K562 (cell line): ENCODE results near the gene HPD. TPM values are rescaled to one million over a fixed set of nuclear protein-coding genes. Genes with fewer than 3 reads are reported as not detected.

ENCODE experiments used
- CEBPZ ChIP-seq: fragments of 150-350 bp; IDR thresholded peaks from 2 replicates; pipeline ENCODE4 v1.6.1; 2014; ENCODE audit warnings: low read depth, mild to moderate bottlenecking, low read length, borderline replicate concordance
- DPF2 ChIP-seq: fragments of 450-650 bp; IDR thresholded peaks from 2 replicates; pipeline ENCODE4 v1.6.1; 2016
- FOXK1 ChIP-seq: sonication (generic); formaldehyde crosslinking; IDR thresholded peaks from 2 replicates; pipeline ENCODE4 v1.8.0; 2022; ENCODE audit warnings: missing genetic modification reagents, mild to moderate bottlenecking, borderline replicate concordance
- GATAD2B ChIP-seq: fragments of 450-650 bp; IDR thresholded peaks from 2 replicates; pipeline ENCODE4 v1.6.1; 2017; ENCODE audit warnings: mild to moderate bottlenecking, borderline replicate concordance
- MIER1 ChIP-seq: fragments of 450-650 bp; IDR thresholded peaks from 2 replicates; pipeline ENCODE4 v1.6.1; 2016; ENCODE audit warnings: antibody characterized with exemption, mild to moderate bottlenecking, low read depth
- NKRF ChIP-seq: fragments of 450-650 bp; IDR thresholded peaks from 2 replicates; pipeline ENCODE4 v1.6.1; 2016; ENCODE audit warnings: borderline replicate concordance
- NR2C2 ChIP-seq, 2 experiments: fragments of 200-800 bp in 1 of 2; sonication (Bioruptor generic) in 1 of 2; sonication (generic) in 1 of 2; formaldehyde crosslinking in 1 of 2; IDR thresholded peaks; 2 replicates each; pipeline versions ENCODE4 v1.6.1 to v1.8.0; 2016 to 2022; ENCODE audit warnings: mild to moderate bottlenecking in 1 of 2, missing compliant biosample characterization in 1 of 2, missing genetic modification characterization in 1 of 2, missing genetic modification reagents in 1 of 2
- POLR3G ChIP-seq: IDR thresholded peaks from 2 replicates; pipeline ENCODE4 v1.6.1; 2011; ENCODE audit not compliant: insufficient read length, insufficient replicate concordance; ENCODE audit errors: extremely low read depth
- PPARD ChIP-seq: fragments of 250-450 bp; sonication (Bioruptor Pico); IDR thresholded peaks from 2 replicates; pipeline ENCODE4 v1.8.0; 2022; ENCODE audit warnings: inconsistent platforms, mild to moderate bottlenecking, moderate library complexity
- SAFB2 ChIP-seq: fragments of 200-400 bp; formaldehyde crosslinking; IDR thresholded peaks from 2 replicates; pipeline ENCODE4 v1.6.1; 2018; ENCODE audit warnings: borderline replicate concordance, low read length, low read depth, moderate library complexity; ENCODE audit not compliant: severe bottlenecking
- SIN3A ChIP-seq, 2 experiments: fragments of 150-350 bp in 1 of 2; IDR thresholded peaks; 2 replicates each; pipeline ENCODE4 v1.6.1; 2011 to 2016; ENCODE audit warnings: borderline replicate concordance in 2 of 2, low read depth in 2 of 2, low read length in 2 of 2, mild to moderate bottlenecking in 2 of 2, moderate library complexity in 2 of 2; ENCODE audit not compliant: control insufficient read depth in 1 of 2
- STAT5A ChIP-seq: IDR thresholded peaks from 2 replicates; pipeline ENCODE4 v1.6.1; 2012; ENCODE audit warnings: low read length, inconsistent platforms, borderline replicate concordance
- TRIM28 ChIP-seq: fragments of 450-650 bp; IDR thresholded peaks from 2 replicates; pipeline ENCODE4 v1.6.1; 2017
- ZNF717 ChIP-seq: fragments of 250-450 bp; sonication (Bioruptor Pico); IDR thresholded peaks from 2 replicates; pipeline ENCODE4 v1.5.0; 2021
- polyA plus RNA-seq, 8 experiments: library from polyadenylated mRNA; depleted of rRNA in 4 of 8; stranded (reverse) in 5 of 8; unstranded in 3 of 8; fragments of >200 nt; fragmentation: Nextera tagmentation in 2 of 8; fragmentation: Illumina TruSeq in 1 of 8; extraction: Ambion mirVana in 2 of 8; extraction: Trizol in 1 of 8; gene quantifications; 2 replicates each; pipeline versions ENCODE4 v1.2.1 to v1.2.3, GENCODE V29; 2011 to 2014; ENCODE audit warnings: inconsistent platforms in 1 of 8, missing spikeins in 1 of 8
- total RNA-seq, 7 experiments: library from RNA; depleted of rRNA in 6 of 7; stranded (reverse); fragments of >200 nt in 6 of 7; fragmentation: Illumina TruSeq in 2 of 7; extraction: Trizol in 2 of 7; gene quantifications; 2 replicates each; pipeline versions ENCODE4 v1.2.1 to v1.2.3, GENCODE V29; 2011 to 2021; ENCODE audit warnings: low replicate concordance in 1 of 7
- TF ChIP-seq, protein P1 (sequence below): sonication (generic); formaldehyde crosslinking; IDR thresholded peaks from 2 replicates; pipeline ENCODE4 v1.4.0; 2020; ENCODE audit warnings: mild to moderate bottlenecking, missing genetic modification reagents
- TF ChIP-seq, protein P2 (sequence below): sonication (generic); formaldehyde crosslinking; IDR thresholded peaks from 2 replicates; pipeline ENCODE4 v1.9.0; 2022; ENCODE audit warnings: mild to moderate bottlenecking, missing genetic modification reagents
- TF ChIP-seq, protein P3 (sequence below): sonication (generic); formaldehyde crosslinking; IDR thresholded peaks from 2 replicates; pipeline ENCODE4 v1.8.0; 2022; ENCODE audit warnings: mild to moderate bottlenecking, missing genetic modification reagents

The HPD gene
- total and polyA plus RNA-seq, 9 of the 15 experiments (the other 6 are each of a cell fraction or from before 2014, with no cell fraction given): 0.06 to 0.29 (median 0.07) TPM; not detected in 4

- TF ChIP-seq CEBPZ: no peak
- no peak for TF ChIP-seq SAFB2
- no peak for TF ChIP-seq STAT5A
- TF ChIP-seq PPARD (CRISPR knock-in tag): no peak
- TF ChIP-seq, protein P1, sequence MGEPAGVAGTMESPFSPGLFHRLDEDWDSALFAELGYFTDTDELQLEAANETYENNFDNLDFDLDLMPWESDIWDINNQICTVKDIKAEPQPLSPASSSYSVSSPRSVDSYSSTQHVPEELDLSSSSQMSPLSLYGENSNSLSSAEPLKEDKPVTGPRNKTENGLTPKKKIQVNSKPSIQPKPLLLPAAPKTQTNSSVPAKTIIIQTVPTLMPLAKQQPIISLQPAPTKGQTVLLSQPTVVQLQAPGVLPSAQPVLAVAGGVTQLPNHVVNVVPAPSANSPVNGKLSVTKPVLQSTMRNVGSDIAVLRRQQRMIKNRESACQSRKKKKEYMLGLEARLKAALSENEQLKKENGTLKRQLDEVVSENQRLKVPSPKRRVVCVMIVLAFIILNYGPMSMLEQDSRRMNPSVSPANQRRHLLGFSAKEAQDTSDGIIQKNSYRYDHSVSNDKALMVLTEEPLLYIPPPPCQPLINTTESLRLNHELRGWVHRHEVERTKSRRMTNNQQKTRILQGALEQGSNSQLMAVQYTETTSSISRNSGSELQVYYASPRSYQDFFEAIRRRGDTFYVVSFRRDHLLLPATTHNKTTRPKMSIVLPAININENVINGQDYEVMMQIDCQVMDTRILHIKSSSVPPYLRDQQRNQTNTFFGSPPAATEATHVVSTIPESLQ (CRISPR knock-in tag): no peak
- no peak; the same call in 1 of the 2 replicates for TF ChIP-seq MIER1
- TF ChIP-seq TRIM28: peak; percentile 61
- peak; percentile 54; the same call in 1 of the 2 replicates for TF ChIP-seq NKRF
- TF ChIP-seq GATAD2B: no peak
- no peak for TF ChIP-seq FOXK1 (CRISPR knock-in tag)
- TF ChIP-seq, protein P2, sequence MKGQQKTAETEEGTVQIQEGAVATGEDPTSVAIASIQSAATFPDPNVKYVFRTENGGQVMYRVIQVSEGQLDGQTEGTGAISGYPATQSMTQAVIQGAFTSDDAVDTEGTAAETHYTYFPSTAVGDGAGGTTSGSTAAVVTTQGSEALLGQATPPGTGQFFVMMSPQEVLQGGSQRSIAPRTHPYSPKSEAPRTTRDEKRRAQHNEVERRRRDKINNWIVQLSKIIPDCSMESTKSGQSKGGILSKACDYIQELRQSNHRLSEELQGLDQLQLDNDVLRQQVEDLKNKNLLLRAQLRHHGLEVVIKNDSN (CRISPR knock-in tag): peak; percentile 34; the same call in 1 of the 2 replicates
- TF ChIP-seq SIN3A (IDR thresholded peaks at IDR 0.05; ENCODE audit: borderline replicate concordance in 2 of 2, control insufficient read depth in 1 of 2, low read depth in 2 of 2, low read length in 2 of 2): peak; percentile 42 to 65; a peak in 1 of 4 replicates
- no peak for TF ChIP-seq NR2C2 (CRISPR knock-in tag; IDR thresholded peaks at IDR 0.05)
- no peak; the same call in 1 of the 2 replicates for TF ChIP-seq NR2C2 (tag; IDR thresholded peaks at IDR 0.05)
- TF ChIP-seq ZNF717 (CRISPR knock-in tag): no peak
- no peak for TF ChIP-seq POLR3G
- no peak for TF ChIP-seq DPF2
- TF ChIP-seq, protein P3, sequence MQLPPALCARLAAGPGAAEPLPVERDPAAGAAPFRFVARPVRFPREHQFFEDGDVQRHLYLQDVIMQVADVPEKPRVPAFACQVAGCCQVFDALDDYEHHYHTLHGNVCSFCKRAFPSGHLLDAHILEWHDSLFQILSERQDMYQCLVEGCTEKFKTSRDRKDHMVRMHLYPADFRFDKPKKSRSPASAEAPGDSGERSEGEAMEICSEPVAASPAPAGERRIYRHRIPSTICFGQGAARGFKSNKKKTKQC (CRISPR knock-in tag): no peak
These were observed 19.3 kb downstream of the HPD start (continued) for GRCh38 chr12:121839106-121839992.
